Left colon (tissue), 2 donors: ENCODE measurements around the gene TYMS. TPM values are rescaled to one million over a fixed set of nuclear protein-coding genes. Genes with fewer than 3 reads are reported as not detected.

Experiments used
- ATAC-seq: fragments of 200-7000 bp; cut with Tn5 transposase; one replicate; pipeline ENCODE4 v1.9.1; 2020; ENCODE audit warnings: mild to moderate bottlenecking, moderate library complexity
- DNase-seq, 2 donors: peaks; one replicate each; pipeline ENCODE4 v3.0.0-alpha.2; 2020
- intact Hi-C, 2 donors: fragments of 100-400 bp; cut with DNase I in 1 of 2; cut with micrococcal nuclease in 1 of 2; formaldehyde crosslinking; loops; one replicate each; pipeline versions ENCODE4 v1.11.2 to v1.14.0; 2022; cut with DNase I, micrococcal nuclease
- long read RNA-seq: library from polyadenylated mRNA; unstranded; transcript quantifications from one replicate; pipeline ENCODE4 v2.0.0, GENCODE V29; 2021
- total RNA-seq, 2 donors: library from RNA; stranded (reverse); fragmentation: NEBNext Ultra II Directional; extraction: Animal tissue kit (Norgen Biotek cat#: 25700); gene quantifications; one replicate each; pipeline ENCODE4 v1.2.1, GENCODE V29; 2021
- donor health status: DM: no; HTN: no; CAD: no.
- donor health status: DM: yes; HTN: yes; CAD: no.

TYMS gene
- 10 to 100 TPM; 10.5 to 29.3 TPM for total RNA-seq
- long read RNA-seq, transcript TYMS-203 (7 exons, 1,662 nt): major isoform, 11 of 13 reads
- long read RNA-seq, partial matches to known transcripts: 2 of 13 reads
- long read RNA-seq, other reads (novel, unspliced or antisense): 0 of 13 reads

DNA sequence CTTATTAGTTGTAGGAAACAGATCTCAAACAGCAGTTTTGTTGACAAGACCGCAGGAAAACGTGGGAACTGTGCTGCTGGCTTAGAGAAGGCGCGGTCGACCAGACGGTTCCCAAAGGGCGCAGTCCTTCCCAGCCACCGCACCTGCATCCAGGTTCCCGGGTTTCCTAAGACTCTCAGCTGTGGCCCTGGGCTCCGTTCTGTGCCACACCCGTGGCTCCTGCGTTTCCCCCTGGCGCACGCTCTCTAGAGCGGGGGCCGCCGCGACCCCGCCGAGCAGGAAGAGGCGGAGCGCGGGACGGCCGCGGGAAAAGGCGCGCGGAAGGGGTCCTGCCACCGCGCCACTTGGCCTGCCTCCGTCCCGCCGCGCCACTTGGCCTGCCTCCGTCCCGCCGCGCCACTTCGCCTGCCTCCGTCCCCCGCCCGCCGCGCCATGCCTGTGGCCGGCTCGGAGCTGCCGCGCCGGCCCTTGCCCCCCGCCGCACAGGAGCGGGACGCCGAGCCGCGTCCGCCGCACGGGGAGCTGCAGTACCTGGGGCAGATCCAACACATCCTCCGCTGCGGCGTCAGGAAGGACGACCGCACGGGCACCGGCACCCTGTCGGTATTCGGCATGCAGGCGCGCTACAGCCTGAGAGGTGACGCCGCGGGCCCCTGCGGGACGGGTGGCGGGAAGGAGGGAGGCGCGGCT lies at the start of gene TYMS:
Gene TYMS (plus strand): TSS at position 343 of the 690 bp plus-strand sequence. CDS start 90 bp downstream, at position 433.
- DNase-seq (peak; percentile 81 to 84), ATAC-seq (peak; percentile 77)
- intact Hi-C loops: no loop called here

DNA sequence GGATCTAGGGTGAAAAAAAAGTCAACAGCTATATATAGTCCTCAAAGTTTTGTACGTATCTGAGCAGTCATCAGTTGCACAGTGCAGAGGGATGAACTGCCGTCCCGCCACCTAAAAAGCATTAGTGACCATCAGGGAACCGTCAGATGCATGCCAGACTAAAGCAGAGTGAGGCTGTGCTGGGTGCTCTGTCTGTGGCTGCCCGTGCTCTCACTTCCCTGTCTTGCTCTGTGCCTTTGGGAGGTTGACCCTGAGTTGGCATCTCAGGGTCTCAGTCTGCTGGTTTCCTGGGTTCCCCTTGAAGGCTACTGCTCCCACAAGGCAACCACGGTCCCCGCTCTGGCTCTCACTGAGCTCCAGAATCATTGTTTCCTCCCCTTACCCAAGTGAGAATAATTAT lies 49.5 kb upstream of the TYMS start:
- ATAC-seq: no peak
- intact Hi-C loops: no loop called here
- no peak for DNase-seq

DNA sequence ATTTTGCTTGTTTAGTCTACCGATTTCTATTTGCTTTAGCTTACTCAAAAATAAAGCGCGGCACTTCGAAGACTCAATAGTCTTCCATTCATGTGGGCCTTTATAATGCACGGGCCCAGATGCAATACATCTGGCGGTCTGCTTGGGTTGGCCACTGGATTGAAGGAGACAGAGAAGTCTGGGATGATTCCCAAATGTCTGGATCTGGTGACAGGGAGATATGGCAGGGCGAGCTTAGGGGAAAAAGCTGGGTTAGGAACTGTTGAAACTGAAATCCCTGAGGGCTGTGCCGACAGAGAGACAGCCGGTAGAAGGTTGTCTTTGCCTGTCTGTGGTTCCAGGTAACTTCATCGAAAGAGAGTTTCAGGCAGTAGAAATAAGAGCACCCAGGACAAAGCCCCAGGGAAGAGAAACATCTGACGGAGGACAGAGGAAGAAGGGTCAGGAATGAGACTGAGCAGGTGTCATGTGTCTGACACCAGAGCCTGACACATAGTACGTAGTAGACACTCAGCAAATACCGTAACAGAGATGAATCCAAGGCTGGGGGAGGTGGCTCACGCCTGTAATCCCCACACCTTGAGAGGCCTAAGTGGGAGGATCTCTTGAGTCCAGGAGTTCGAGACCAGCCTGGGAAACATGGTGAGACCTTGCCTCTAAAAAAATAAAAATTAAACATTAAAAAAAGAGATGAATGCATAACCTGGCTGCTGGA lies 47.1 kb upstream of the TYMS start:
- ATAC-seq (no peak), DNase-seq (no peak)
- intact Hi-C loops: loop anchor here in 1 of 2 donors (10.0 kb wide), 1 partner anchor 316 kb away; no protein-coding TSS in a partner anchor

DNA sequence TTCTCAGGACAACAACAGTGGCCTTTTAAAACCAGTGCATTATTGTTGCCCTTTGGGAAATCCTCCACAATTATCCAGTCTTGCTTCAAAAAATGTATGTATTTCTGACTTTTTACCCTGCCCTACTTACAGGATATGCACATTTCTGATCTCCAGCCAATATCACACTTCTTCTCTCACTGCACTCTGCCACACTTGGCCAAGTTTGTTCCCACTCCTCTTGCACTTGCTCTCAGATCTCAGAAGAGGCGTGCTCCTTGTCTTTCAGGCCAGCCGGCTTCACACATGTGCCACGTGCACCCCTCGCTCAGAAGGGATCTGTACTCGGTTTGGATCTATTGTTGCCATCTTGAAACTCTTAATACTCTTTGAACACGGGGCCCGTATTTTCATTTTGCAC lies 45.3 kb upstream of the TYMS start:
- DNase-seq: no peak
- no peak for ATAC-seq
- intact Hi-C loops: loop anchor here in 1 of 2 donors (10.0 kb wide), 1 partner anchor 317 kb away; no protein-coding TSS in a partner anchor

DNA sequence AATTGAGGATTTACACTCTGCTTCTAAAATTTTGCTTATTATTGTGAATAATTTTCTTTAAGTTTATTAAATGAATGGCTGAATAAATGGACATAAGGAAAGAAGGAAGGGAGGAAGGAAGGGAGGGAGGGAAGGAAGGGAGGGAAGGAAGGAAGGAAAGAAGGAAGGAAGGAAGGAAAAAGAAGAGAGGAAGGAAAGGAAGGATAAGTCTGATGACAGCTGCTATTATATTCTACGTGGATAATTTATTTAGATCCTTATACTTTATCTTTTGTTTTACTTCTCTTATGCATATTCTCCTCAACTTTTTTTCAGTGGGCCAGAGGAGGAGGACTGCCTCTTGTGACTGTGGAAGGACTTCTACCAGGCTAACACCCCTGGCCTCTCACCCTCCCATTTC lies 43.3 kb upstream of the TYMS start:
- intact Hi-C loops: loop anchor here (2.0 to 10.0 kb wide), 2 partner anchors 319 to 325 kb away; no protein-coding TSS in a partner anchor
- no peak for ATAC-seq
- DNase-seq: no peak

DNA sequence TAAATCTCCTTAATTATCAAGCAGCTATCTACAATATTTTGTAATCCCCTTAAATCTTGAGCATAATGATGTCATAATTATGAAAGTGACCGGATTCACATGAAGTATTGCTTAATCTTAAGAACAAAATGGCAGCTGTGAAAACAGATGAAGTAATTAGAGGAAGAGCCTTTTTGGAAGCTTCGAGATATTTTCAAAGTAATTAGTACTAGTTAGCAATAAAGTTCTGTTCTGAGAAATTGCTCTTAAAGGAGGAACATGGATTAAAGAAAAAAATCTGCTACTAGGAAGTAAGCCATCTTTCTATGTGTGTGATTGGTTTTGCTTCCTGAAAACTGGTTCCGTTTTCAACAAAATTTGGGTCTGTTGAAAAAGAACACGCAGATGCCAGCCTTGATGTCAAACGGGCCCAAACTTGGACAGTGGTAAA lies 42.3 kb upstream of the TYMS start:
- DNase-seq: no peak
- no peak for ATAC-seq
- intact Hi-C loops: loop anchor here (2.0 to 10.0 kb wide), 2 partner anchors 320 to 326 kb away; no protein-coding TSS in a partner anchor

DNA sequence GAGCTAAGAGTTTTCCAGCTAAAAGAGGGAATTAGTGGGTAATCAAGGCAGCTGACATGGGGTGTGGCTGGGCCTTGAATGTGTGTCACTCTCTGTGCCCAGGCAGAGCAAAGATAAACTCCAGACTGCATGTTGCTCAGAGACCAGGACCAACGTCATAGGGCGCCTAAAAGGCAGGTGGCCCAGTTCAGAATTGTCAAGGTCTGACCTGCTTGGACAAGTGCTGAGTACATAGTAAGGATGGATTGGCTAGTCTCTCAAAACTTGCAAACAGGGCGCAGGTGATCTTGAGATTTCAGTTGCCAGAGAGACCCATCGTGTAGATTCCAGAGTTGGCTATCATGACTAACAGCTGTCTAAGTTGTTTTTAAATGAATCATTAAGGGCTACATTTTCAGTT lies 41.7 kb upstream of the TYMS start:
- ATAC-seq (no peak), DNase-seq (no peak)
- intact Hi-C loops: loop anchor here (2.0 to 10.0 kb wide), 2 partner anchors 321 to 327 kb away; no protein-coding TSS in a partner anchor

DNA sequence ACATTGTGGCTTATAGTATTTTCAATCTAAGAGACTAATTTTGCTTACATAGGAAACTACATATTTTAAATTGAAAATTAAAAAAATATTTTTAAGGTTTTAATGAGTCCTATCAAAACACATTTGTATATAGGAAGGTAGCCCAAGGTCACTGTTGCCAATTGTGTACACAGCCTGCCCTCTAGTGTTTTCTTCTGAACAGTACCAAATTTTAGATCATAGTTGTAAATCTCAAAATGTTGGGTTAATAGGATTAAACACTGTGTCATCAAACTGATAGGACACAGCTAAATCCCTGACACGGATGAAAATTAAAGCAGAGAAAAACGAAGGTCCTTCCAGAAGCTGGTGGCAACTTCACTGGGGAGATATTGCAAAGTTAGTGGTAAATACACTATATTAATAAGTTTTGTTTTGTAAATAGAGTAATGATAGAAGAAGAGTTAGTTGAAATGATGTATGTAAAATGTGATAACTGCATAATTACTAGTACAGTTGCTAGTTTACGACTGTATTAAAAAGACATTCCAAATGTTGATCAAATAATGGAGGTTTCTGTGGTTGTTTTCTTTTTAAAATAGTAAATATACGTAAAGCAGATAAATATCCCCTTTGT lies 41.0 kb upstream of the TYMS start:
- intact Hi-C loops: loop anchor here in 1 of 2 donors (10.0 kb wide), 1 partner anchor 322 kb away; no protein-coding TSS in a partner anchor
- DNase-seq (no peak), ATAC-seq (peak; percentile 62)

DNA sequence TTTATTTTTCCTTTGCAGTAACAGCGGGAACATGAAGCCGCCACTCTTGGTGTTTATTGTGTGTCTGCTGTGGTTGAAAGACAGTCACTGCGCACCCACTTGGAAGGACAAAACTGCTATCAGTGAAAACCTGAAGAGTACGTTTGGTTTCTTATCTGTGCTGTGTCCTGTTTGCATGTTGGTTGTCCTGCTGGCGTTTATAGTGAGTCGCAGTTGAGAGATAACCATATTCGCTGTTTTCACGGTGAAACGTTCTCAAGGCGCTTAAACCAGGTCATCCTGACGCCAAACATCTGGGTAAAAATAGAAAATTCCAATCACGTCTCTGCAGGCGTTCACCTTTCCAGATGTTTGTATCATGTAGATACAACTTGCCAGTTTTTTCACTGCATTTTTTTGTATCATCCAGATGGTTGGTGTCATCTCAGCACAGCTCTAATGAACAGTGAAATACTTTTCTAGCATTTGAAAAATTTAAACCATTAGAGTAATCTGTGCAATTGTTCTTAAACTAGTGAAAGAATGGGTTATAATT lies 39.4 kb upstream of the TYMS start:
- DNase-seq (no peak), ATAC-seq (no peak)
- intact Hi-C loops: loop anchor here in 1 of 2 donors (10.0 kb wide), 1 partner anchor 323 kb away; no protein-coding TSS in a partner anchor

DNA sequence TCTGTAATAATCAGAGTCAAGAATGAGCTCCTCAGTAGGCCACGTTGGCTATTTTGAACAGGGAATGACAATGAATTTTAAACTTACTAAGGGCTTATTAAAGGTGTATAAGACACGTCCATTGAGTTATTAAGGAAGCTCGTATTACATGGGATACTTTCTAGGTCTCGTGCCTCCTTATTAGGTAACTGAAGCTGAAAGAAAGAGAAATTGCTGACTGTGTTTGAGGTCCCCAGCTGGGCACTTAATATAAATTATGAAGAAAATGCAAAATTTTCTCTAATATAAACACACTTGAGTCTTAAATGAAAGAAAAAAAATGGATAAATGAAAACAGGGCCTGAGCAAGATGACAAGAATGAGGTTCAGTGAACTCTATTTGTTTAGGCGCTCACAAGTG lies 38.8 kb upstream of the TYMS start:
- intact Hi-C loops: loop anchor here in 1 of 2 donors (10.0 kb wide), 1 partner anchor 324 kb away; no protein-coding TSS in a partner anchor
- ATAC-seq (no peak), DNase-seq (no peak)

DNA sequence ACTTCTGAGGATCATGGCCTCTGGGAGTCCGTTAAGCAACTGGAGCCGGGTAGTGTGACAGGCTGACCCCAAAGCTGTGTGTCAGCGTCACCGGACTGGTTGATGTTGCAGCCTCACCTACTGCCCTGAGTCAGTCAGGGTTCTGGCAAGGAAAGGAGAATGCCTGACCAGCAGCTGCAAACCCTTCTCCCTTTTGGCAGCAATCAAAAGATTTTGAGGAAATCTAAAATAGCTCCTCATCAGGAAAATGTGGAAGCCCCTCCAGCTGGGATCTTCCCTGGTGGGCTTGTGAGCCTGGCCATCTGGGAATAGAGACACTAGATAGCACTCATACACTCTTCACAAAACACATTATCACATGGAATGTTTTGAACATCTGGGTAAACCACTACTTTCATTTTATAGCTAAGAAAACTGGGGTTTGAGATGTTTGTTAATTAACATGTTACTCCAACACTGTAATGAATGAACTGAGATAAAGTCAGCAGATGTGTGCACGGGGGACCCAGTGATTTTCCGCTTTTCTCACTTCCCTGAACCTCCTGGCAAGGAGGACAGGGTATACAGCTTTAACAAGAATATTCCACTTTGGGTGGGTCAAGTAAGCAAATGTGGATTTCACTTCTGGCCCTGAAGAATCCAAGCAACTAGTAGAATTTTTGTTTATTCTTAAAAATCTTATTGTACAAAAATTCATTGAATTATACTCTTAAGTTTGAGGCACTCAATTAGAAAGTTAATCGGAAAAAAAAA lies 36.0 kb upstream of the TYMS start:
- no peak for DNase-seq
- no peak for ATAC-seq
- intact Hi-C loops: loop anchor here in 1 of 2 donors (10.0 kb wide), 1 partner anchor 213 kb away; no protein-coding TSS in a partner anchor

DNA sequence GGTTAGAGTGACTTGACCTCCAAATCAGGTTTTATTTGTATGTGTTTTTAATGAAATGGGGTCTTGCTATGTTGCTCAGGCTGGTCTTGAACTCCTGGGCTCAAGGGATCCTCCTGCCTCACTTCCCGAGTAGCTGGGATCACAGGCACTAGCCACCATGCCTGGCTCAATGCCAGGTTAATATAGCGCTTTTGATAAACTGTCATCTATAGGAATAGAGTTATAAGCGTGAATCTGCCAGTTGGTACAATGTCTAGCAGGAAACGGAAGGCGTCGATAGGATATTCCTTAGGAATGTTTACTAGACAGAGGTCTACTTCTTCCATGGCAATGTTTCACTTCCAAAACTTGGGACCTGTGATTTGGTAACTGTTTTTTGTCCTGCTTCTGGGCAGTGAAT lies 35.2 kb upstream of the TYMS start:
- DNase-seq: no peak
- intact Hi-C loops: loop anchor here in 1 of 2 donors (10.0 kb wide), 1 partner anchor 213 kb away; no protein-coding TSS in a partner anchor
- ATAC-seq: no peak

DNA sequence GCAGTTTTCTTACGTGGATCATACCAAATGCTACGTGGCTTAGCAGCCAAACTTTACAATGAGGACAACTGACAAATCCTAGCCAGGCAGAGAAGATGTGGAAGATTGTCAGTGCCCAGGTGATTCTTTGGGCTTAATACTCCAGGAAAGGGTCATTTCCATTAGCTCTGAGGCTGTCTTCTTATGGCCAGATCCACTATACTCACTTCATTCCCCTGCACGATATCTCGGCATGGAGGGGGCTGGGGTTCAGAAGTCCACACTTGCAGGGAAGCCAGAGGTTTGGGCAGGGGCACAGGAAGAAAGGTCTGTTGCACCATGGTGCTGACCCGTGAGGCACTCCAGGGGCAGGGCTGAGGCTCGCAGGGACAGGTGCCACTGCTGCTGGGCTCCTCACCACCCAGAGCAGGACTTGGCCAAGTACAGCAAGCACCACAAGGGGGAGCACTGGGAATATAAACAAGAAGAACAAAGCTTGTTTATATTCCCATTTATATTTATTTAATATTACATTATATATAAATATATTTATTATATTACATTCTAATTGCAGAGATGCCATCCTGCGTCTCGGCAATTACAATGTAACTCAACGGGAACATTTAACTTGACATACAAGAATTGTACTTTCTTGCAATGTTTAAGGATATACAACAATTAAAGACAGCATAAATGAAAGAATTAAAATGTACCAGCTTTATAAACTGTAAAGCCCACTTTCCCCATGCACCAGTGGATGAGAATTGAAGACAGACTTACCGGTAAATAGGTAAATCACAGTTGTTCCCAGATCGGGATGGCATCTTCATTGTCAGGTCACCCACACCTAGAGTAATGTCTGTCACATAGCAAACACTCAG lies 33.5 kb upstream of the TYMS start:
- peak; percentile 86 for ATAC-seq
- intact Hi-C loops: loop anchor here in 1 of 2 donors (10.0 kb wide), 1 partner anchor 211 kb away; no protein-coding TSS in a partner anchor
- peak; percentile 53 to 80 for DNase-seq

DNA sequence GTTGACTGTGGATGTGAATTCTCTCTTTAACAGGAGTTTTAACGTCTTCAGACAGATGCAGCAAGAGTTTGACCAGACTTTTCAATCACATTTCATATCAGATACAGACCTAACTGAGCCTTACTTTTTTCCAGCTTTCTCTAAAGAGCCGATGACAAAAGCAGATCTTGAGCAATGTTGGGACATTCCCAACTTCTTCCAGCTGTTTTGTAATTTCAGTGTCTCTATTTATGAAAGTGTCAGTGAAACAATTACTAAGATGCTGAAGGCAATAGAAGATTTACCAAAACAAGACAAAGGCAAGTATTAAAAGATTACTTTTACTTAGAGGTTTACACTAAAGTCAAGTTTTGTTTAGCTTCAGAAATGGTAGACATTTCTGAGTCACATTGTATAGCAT lies 30.2 kb upstream of the TYMS start:
- intact Hi-C loops: loop anchor here in 1 of 2 donors (10.0 kb wide), 1 partner anchor 208 kb away; no protein-coding TSS in a partner anchor
- ATAC-seq: no peak
- no peak for DNase-seq

DNA sequence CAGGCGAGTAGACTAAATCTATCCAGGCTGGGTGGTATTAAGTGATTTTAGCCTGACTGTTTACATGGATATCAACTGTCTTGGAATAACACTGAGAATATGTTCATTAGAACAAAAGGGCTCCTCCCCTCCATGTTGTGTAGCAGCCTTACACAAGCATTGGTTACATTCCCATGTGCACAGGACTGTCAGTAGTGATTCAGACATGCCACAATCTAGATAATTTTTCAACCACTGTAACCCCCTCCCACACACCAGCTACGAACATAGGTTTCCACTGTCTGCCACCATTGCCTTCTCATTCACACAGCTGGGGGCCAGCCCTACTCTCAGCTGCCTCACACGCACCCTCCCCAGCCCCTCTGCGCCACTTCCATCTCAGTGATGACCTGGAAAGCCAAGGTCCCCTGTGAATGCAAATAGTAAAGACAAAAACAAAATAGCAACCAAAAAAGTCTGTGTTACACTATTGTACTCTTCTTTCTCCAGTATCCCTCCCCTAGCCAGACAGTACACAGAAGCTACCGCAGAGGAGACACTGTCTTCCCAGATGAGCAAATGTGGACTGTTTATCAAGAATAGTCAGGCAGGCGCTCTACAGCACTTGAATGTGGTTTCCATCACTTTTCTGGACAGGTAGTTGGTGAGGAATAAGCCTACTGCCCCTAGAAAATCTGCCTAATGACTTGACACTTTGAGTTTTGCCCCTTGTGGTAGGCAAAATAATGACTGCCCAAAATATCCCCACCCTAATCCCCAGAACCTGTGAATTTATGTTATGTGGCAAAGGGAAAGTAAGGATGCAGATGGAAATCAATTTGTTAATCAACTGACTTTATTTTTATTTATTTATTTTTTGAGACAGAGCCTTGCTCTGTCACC lies 27.9 kb upstream of the TYMS start:
- DNase-seq (no peak), ATAC-seq (no peak)
- intact Hi-C loops: loop anchor here in 1 of 2 donors (10.0 kb wide), 1 partner anchor 205 kb away; no protein-coding TSS in a partner anchor

DNA sequence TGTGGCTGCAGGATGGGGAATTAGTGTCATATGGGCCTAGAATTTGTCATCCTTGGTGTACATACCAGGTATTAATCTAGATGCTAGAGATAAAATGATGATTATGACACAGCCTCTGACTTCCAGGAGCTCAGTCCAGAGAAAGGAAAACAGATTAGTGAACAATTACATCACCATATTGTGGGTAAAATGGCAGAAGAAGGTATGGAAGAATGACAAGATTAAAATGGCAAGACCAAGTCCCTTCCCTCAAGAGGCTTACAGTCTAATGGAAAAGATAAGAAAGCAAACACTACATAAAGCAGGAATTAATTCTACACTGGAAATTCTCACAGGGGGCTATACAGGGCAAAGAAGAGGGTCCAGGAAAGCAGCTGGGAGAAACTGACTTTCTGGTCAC lies 25.9 kb upstream of the TYMS start:
- intact Hi-C loops: no loop called here
- DNase-seq: no peak
- no peak for ATAC-seq
